ENCODE data around the gene TBL1Y. TPM values are rescaled to one million over a fixed set of nuclear protein-coding genes. Genes with fewer than 3 reads are reported as not detected.

Gene TBL1Y
- polyA plus RNA-seq, 4 donors = 0.03 to 2.6 TPM; not detected in 2

DNA sequence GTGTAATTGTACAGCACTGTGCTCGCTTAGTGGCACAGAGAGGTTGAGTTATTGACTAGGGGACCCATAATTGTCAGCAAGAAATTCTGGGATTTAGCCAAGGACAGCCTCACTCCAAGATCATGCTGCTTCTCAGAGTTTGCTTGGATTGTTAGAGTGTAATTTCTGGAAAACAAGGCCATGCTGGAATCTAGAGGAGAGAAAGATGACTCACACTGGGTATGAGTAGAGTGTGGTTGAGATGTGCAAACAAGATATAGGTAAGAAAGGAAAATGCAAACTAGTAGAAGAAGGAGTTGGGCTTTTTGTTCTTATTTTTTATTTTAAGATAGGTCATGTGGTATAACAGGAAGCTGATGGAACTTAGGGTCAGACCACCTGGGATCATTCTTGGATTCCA lies 97.4 kb downstream of the TBL1Y start:
- WGBS, 3 donors = 57 to 90% methylated on average over 1 of the region's 1 CpG; no CpG with 5 or more reads in 1 of the 3 donors
- no peak overlapping the region for H3K4me3 ChIP-seq (ENCODE audit: low read depth in 1 of 3, low read length in 3 of 3)
- no peaks in the 10 kb centered on the region for H3K36me3 ChIP-seq (ENCODE audit: control insufficient read depth in 3 of 3, insufficient read depth in 2 of 3, low read depth in 1 of 3, low read length in 3 of 3)
- FAIRE-seq = no peak
- H3K27me3 ChIP-seq (ENCODE audit: control insufficient read depth in 3 of 3, insufficient read depth in 3 of 3, low read length in 3 of 3) = no peaks in the 10 kb centered on the region
- no peak for DNase-seq
- no peaks in the 10 kb centered on the region for H3K4me1 ChIP-seq (ENCODE audit: control insufficient read depth in 3 of 3, insufficient read depth in 2 of 3, low read depth in 1 of 3, low read length in 2 of 3)
- H3K9me3 ChIP-seq (ENCODE audit: control insufficient read depth in 2 of 2, insufficient read depth in 1 of 2, low read depth in 1 of 2, low read length in 1 of 2) = no peaks in the 10 kb centered on the region
- no peak overlapping the region for H3K27ac ChIP-seq (ENCODE audit: low read depth in 1 of 3, low read length in 2 of 3)

DNA sequence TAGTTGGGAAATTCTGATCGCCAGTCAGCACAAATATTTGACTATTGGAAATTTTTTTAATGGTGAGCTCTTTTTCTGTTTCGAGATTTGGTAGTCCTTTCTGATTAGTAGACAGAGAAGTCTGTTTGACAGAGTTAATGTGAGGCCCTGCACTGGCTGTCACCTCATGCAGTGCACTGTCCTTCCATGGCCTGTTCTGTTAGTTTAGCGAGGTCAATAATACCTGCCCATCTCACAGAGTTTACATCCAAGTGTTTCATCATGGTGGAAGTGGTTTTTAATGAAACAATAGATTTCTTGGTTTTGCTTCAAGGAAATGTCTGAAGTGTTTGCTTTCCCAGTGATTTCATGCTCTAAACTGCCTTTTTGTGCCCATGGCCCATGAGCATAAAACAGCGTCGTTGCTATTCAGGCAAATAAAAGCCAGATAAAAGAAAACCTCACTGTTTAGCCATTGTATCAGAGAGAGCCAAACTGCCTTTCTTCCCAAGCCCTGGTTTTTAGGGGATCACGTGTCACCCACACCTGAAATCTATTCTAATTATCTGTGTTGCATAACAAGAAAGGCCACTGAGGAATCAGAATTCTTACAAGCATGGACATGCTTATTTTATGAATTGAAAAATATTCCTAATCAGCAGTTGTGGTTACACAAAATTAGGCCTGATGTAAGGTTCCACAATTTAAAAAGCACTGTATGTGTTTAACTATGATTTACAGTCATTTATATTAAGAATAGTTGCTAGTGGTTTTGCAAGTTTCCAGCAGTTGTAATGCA lies 98.3 kb downstream of the TBL1Y start:
- no peak for FAIRE-seq
- WGBS, 3 donors = 60 to 77% methylated on average over 6 of the region's 6 CpGs; no CpG with 5 or more reads in 1 of the 3 donors
- H3K9me3 ChIP-seq (ENCODE audit: control insufficient read depth in 2 of 2, insufficient read depth in 1 of 2, low read depth in 1 of 2, low read length in 1 of 2) = no peaks in the 10 kb centered on the region

DNA sequence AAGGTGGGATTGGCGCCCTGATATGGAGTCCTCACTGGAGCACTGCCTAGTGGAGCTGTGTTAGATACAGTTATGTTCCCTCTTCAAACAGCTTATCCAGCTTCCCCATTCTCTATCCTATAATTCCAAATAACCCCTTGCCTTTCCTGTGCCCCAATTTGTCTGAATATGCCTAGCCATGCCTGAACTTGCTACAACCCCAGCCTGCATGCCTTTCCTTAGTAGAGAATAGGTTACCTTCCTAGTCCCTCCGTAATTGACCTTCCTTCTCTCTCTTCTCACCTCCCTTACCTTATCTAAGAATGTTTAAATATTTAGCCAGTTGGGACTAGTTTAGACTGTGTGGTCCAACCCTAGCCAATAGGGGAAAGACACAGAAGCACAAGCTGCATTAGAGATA lies 102.6 kb downstream of the TBL1Y start:
- Histone ChIP-seq H3K4me3 (ENCODE audit: low read depth in 1 of 3, low read length in 3 of 3) (no peak overlapping the region), H3K36me3 (ENCODE audit: control insufficient read depth in 3 of 3, insufficient read depth in 2 of 3, low read depth in 1 of 3, low read length in 3 of 3) (no peaks in the 10 kb centered on the region), H3K27me3 (ENCODE audit: control insufficient read depth in 3 of 3, insufficient read depth in 3 of 3, low read length in 3 of 3) (no peaks in the 10 kb centered on the region), H3K27ac (ENCODE audit: low read depth in 1 of 3, low read length in 2 of 3) (no peak overlapping the region), H3K4me1 (ENCODE audit: control insufficient read depth in 3 of 3, insufficient read depth in 2 of 3, low read depth in 1 of 3, low read length in 2 of 3) (no peaks in the 10 kb centered on the region), H3K9me3 (ENCODE audit: control insufficient read depth in 2 of 2, insufficient read depth in 1 of 2, low read depth in 1 of 2, low read length in 1 of 2) (no peaks in the 10 kb centered on the region)
- DNase-seq = no peak
- WGBS, 3 donors = 77 to 85% methylated on average over 2 of the region's 2 CpGs; no CpG with 5 or more reads in 1 of the 3 donors
- no peak for FAIRE-seq

More for the DNA sequence above, 98.3 kb downstream of the TBL1Y start:
- no peaks in the 10 kb centered on the region for H3K4me1 ChIP-seq (ENCODE audit: control insufficient read depth in 3 of 3, insufficient read depth in 2 of 3, low read depth in 1 of 3, low read length in 2 of 3)
- no peaks in the 10 kb centered on the region for H3K27me3 ChIP-seq (ENCODE audit: control insufficient read depth in 3 of 3, insufficient read depth in 3 of 3, low read length in 3 of 3)
- H3K4me3 ChIP-seq (ENCODE audit: low read depth in 1 of 3, low read length in 3 of 3) = no peak overlapping the region
- no peak overlapping the region for H3K27ac ChIP-seq (ENCODE audit: low read depth in 1 of 3, low read length in 2 of 3)
- no peaks in the 10 kb centered on the region for H3K36me3 ChIP-seq (ENCODE audit: control insufficient read depth in 3 of 3, insufficient read depth in 2 of 3, low read depth in 1 of 3, low read length in 3 of 3)
- no peak for DNase-seq

DNA sequence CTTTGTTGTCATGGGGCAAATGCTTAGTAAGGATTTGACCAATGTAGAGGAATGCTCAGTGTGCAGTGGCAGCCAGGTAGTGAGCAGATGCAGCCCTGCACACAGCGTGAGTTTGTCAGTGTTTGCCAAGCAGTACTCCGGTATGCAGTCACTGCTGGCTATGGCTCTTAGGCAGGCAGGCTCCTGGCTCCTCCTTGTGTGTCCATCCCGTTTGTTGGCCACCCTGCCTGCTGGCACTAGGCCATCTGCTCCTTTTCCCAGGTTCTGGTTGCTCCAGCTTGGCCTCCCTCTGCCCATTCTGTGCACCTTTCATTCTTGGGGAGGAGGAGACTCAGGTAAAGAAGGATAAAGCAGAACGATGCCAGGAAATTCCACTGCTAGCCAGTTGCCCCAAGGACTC lies 106.0 kb downstream of the TBL1Y start:
- WGBS, 3 donors = 71 to 77% methylated on average over 4 of the region's 4 CpGs; no CpG with 5 or more reads in 1 of the 3 donors
- no peaks in the 10 kb centered on the region for H3K9me3 ChIP-seq (ENCODE audit: control insufficient read depth in 2 of 2, insufficient read depth in 1 of 2, low read depth in 1 of 2, low read length in 1 of 2)
- H3K4me1 ChIP-seq (ENCODE audit: control insufficient read depth in 3 of 3, insufficient read depth in 2 of 3, low read depth in 1 of 3, low read length in 2 of 3) = no peaks in the 10 kb centered on the region
- no peak for DNase-seq
- H3K36me3 ChIP-seq (ENCODE audit: control insufficient read depth in 3 of 3, insufficient read depth in 2 of 3, low read depth in 1 of 3, low read length in 3 of 3) = no peaks in the 10 kb centered on the region
- H3K4me3 ChIP-seq (ENCODE audit: low read depth in 1 of 3, low read length in 3 of 3) = no peak overlapping the region
- H3K27ac ChIP-seq (ENCODE audit: low read depth in 1 of 3, low read length in 2 of 3) = no peak overlapping the region
- H3K27me3 ChIP-seq (ENCODE audit: control insufficient read depth in 3 of 3, insufficient read depth in 3 of 3, low read length in 3 of 3) = no peaks in the 10 kb centered on the region
- FAIRE-seq = no peak

DNA sequence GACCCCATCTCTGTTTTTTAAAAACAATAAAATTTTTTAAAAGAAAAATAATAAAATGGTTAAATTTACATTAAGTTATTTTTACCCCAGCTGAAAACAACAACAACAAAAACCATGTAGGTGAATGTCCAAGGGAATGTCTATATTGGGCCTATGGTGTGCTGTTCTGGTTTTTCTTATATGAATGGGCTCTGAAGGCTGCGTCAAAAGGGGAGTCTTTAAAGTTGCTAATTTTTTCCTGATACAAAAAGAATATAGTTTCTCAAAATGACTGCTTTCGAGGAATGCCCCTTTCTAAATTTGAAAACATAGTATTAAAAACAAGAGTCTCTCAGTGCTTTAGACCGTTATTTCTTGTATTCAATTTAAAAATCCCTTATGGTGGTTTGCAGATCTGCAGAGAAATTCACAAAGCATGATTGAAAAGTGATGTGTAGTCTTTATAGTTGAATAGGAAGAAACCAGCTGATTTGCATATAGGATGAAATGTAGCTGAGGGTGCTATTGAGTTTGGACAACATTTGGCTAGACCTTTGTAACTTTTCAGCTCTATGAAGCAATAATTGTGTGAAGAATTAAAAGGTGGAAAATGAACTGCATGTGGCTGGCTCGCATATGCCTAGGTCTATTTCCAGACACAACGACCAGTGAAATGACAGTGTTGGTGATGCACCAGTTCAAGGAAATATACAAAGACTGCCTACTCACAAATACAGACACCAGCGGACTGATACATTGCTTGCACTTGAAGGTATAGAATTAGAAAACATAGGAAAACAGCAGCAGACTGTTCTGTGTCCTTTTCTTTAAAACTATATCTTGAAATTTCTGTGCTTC lies 107.0 kb downstream of the TBL1Y start:
- H3K4me1 ChIP-seq (ENCODE audit: control insufficient read depth in 3 of 3, insufficient read depth in 2 of 3, low read depth in 1 of 3, low read length in 2 of 3) = no peaks in the 10 kb centered on the region
- no peak overlapping the region for H3K4me3 ChIP-seq (ENCODE audit: low read depth in 1 of 3, low read length in 3 of 3)
- H3K27me3 ChIP-seq (ENCODE audit: control insufficient read depth in 3 of 3, insufficient read depth in 3 of 3, low read length in 3 of 3) = no peaks in the 10 kb centered on the region
- H3K9me3 ChIP-seq (ENCODE audit: control insufficient read depth in 2 of 2, insufficient read depth in 1 of 2, low read depth in 1 of 2, low read length in 1 of 2) = no peaks in the 10 kb centered on the region
- WGBS, 3 donors = 80 to 88% methylated on average over 6 of the region's 6 CpGs; no CpG with 5 or more reads in 1 of the 3 donors
- no peak for DNase-seq
- no peaks in the 10 kb centered on the region for H3K36me3 ChIP-seq (ENCODE audit: control insufficient read depth in 3 of 3, insufficient read depth in 2 of 3, low read depth in 1 of 3, low read length in 3 of 3)
- no peak for FAIRE-seq
- no peak overlapping the region for H3K27ac ChIP-seq (ENCODE audit: low read depth in 1 of 3, low read length in 2 of 3)

DNA sequence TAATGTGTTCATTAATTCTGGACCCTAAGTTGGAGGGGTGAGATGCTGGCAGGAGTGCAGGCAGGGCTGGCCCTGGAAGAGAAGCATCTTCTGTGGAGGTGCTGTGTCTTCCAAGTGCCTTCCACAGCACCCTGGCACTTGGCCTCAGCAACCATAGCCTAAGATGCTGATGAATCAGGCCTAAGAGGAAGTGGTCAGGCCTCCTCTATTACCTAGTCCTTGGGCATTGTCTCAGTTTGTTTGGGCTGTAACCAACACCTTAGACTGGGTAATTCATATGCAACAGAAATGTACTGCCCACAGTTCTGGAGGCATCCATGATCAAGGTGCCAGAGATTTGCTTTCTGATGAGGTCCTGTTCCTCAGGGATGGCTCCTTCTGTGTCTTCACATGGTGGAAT lies 128.5 kb downstream of the TBL1Y start:
- Histone ChIP-seq H3K27ac (ENCODE audit: low read depth in 1 of 3, low read length in 2 of 3) (no peak overlapping the region), H3K4me1 (ENCODE audit: control insufficient read depth in 3 of 3, insufficient read depth in 2 of 3, low read depth in 1 of 3, low read length in 2 of 3) (no peaks in the 10 kb centered on the region), H3K27me3 (ENCODE audit: control insufficient read depth in 3 of 3, insufficient read depth in 3 of 3, low read length in 3 of 3) (no peaks in the 10 kb centered on the region), H3K36me3 (ENCODE audit: control insufficient read depth in 3 of 3, insufficient read depth in 2 of 3, low read depth in 1 of 3, low read length in 3 of 3) (peaks cover 0 to 6% (median 0%) of the 10 kb centered on the region in 3 donors), H3K9me3 (ENCODE audit: control insufficient read depth in 2 of 2, insufficient read depth in 1 of 2, low read depth in 1 of 2, low read length in 1 of 2) (no peaks in the 10 kb centered on the region), H3K4me3 (ENCODE audit: low read depth in 1 of 3, low read length in 3 of 3) (no peak overlapping the region)
- DNase-seq = no peak
- no peak for FAIRE-seq

DNA sequence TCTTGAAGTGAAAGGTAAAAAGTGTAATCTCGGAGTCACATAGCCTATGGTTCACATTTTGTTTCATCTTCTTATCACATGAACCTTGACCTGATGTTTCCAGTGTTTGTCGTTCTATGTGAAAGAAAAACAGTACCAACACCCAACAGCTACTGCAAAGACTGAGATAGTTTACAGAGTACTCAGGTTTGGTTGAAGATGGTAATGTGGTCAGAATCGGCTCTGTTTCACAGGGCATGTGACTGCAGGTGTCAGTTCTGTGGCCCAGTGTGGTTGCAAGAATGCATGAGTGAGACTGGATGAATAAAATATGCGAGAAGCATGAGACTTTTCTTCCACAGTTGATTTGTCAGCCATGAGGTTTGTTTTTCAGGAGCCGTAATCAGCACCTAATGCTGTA lies 130.2 kb downstream of the TBL1Y start:
- Histone ChIP-seq H3K4me1 (ENCODE audit: control insufficient read depth in 3 of 3, insufficient read depth in 2 of 3, low read depth in 1 of 3, low read length in 2 of 3) (no peaks in the 10 kb centered on the region), H3K9me3 (ENCODE audit: control insufficient read depth in 2 of 2, insufficient read depth in 1 of 2, low read depth in 1 of 2, low read length in 1 of 2) (no peaks in the 10 kb centered on the region), H3K4me3 (ENCODE audit: low read depth in 1 of 3, low read length in 3 of 3) (no peak overlapping the region), H3K36me3 (ENCODE audit: control insufficient read depth in 3 of 3, insufficient read depth in 2 of 3, low read depth in 1 of 3, low read length in 3 of 3) (peaks cover 0 to 6% (median 0%) of the 10 kb centered on the region in 3 donors), H3K27me3 (ENCODE audit: control insufficient read depth in 3 of 3, insufficient read depth in 3 of 3, low read length in 3 of 3) (no peaks in the 10 kb centered on the region), H3K27ac (ENCODE audit: low read depth in 1 of 3, low read length in 2 of 3) (no peak overlapping the region)
- 41 to 69% methylated on average over 5 of the region's 5 CpGs; no CpG with 5 or more reads in 1 of the 3 donors for WGBS, 3 donors
- peak in 1 of 2 donors; percentile 3 for DNase-seq
- no peak for FAIRE-seq

DNA sequence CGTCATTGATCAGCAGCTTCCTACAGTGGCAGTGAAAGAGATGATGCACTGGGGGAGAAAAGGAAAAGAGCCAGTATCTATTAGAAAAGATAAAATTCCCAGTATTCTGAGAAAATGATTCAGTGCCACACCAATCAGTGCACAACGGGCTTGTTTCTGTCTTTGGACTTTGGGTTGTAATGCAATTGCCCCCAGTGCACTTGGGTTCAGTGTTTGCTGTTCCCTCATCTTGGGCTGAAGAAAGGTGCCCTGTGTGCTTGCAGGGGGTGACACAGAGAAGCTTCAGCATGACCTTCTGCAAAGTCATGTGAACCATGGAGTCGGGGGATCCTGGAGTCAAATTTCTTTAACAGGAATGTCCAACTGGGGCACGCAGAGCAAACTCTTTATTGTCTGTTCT lies 131.5 kb downstream of the TBL1Y start:
- Histone ChIP-seq H3K4me1 (ENCODE audit: control insufficient read depth in 3 of 3, insufficient read depth in 2 of 3, low read depth in 1 of 3, low read length in 2 of 3) (no peaks in the 10 kb centered on the region), H3K4me3 (ENCODE audit: low read depth in 1 of 3, low read length in 3 of 3) (no peak overlapping the region), H3K9me3 (ENCODE audit: control insufficient read depth in 2 of 2, insufficient read depth in 1 of 2, low read depth in 1 of 2, low read length in 1 of 2) (no peaks in the 10 kb centered on the region), H3K27ac (ENCODE audit: low read depth in 1 of 3, low read length in 2 of 3) (no peak overlapping the region), H3K27me3 (ENCODE audit: control insufficient read depth in 3 of 3, insufficient read depth in 3 of 3, low read length in 3 of 3) (no peaks in the 10 kb centered on the region), H3K36me3 (ENCODE audit: control insufficient read depth in 3 of 3, insufficient read depth in 2 of 3, low read depth in 1 of 3, low read length in 3 of 3) (peaks cover 0 to 6% (median 0%) of the 10 kb centered on the region in 3 donors)
- WGBS, 3 donors = 62 to 79% methylated on average over 4 of the region's 4 CpGs; no CpG with 5 or more reads in 1 of the 3 donors
- DNase-seq = peak in 1 of 2 donors; percentile 2
- no peak for FAIRE-seq

All from small intestine (tissue), 7 donors.